ENCODE results near the gene RC3H1. TPM values are rescaled to one million over a fixed set of nuclear protein-coding genes. Genes with fewer than 3 reads are reported as not detected.

Gene RC3H1
- total RNA-seq, 2 experiments from 2014 or later, result 40.8 to 41.7 TPM

GRCh38 chr1:173903827-173904531 lies 118.2 kb downstream of the RC3H1 start:
- CTCF ChIA-PET, result no interaction called here
- POLR2A ChIA-PET, result no interaction called here

GRCh38 chr1:173900992-173901391 lies 121.2 kb downstream of the RC3H1 start:
- CTCF ChIA-PET, result no interaction called here

GRCh38 chr1:173900427-173900826 lies 121.7 kb downstream of the RC3H1 start:
- POLR2A ChIA-PET, result no interaction called here
- CTCF ChIA-PET, result no interaction called here

More at GRCh38 chr1:173900992-173901391, 121.2 kb downstream of the RC3H1 start:
- POLR2A ChIA-PET, result no interaction called here

- ChIA-PET POLR2A (no interaction called here), CTCF (no interaction called here)
These were observed 128.0 kb downstream of the RC3H1 start for GRCh38 chr1:173894189-173894588.

- CTCF ChIA-PET, result no interaction called here
- POLR2A ChIA-PET, result no interaction called here
These were observed 128.5 kb downstream of the RC3H1 start for GRCh38 chr1:173893611-173894010.

GRCh38 chr1:173889885-173890284 lies 132.3 kb downstream of the RC3H1 start:
- CTCF ChIA-PET, result no interaction called here
- POLR2A ChIA-PET, result no interaction called here

- CTCF ChIA-PET, result no interaction called here
These were observed 133.4 kb downstream of the RC3H1 start for GRCh38 chr1:173888749-173889148.

GRCh38 chr1:173887627-173888026 lies 134.5 kb downstream of the RC3H1 start:
- CTCF ChIA-PET, result no interaction called here
- POLR2A ChIA-PET, result no interaction called here

More at GRCh38 chr1:173888749-173889148, 133.4 kb downstream of the RC3H1 start:
- POLR2A ChIA-PET, result no interaction called here

- CTCF ChIA-PET, result no interaction called here
These were observed 135.2 kb downstream of the RC3H1 start for GRCh38 chr1:173886746-173887611.

GRCh38 chr1:173884701-173885100 lies 137.5 kb downstream of the RC3H1 start:
- POLR2A ChIA-PET, result no interaction called here
- CTCF ChIA-PET, result no interaction called here

More at GRCh38 chr1:173886746-173887611, 135.2 kb downstream of the RC3H1 start:
- POLR2A ChIA-PET, result no interaction called here

Other genes with a start within 250 kb of the RC3H1 start
- 10 to 100 TPM; 46.3 to 49.1 TPM for gene DARS2, start 197.7 kb downstream of the RC3H1 start, total RNA-seq
- gene CENPL, start 197.5 kb downstream of the RC3H1 start, total RNA-seq, result 10 to 100 TPM; 28.5 to 28.6 TPM
- 1,000 to 10,000 TPM in 1 of 2 experiments, 100 to 1,000 TPM in 1; 977 to 1,024 TPM for gene GAS5, start 154.4 kb downstream of the RC3H1 start, total RNA-seq
- 1 to 10 TPM; 7.7 to 8.3 TPM for gene ZBTB37, start 154.0 kb downstream of the RC3H1 start, total RNA-seq
- under 1 TPM in 1 of 2 experiments, not detected in 1; 0.31 TPM for gene SERPINC1, start 105.0 kb downstream of the RC3H1 start, total RNA-seq
- gene RABGAP1L, start 137.2 kb upstream of the RC3H1 start, total RNA-seq, result 10 to 100 TPM; 31.8 to 33.4 TPM

All from activated CD8-positive, alpha-beta memory T cell treated with anti-CD3 and anti-CD28 coated beads for 36 hours (primary cell).